Aorta (tissue), 5 donors: ENCODE data around the gene SLC24A3. TPM values are rescaled to one million over a fixed set of nuclear protein-coding genes. Genes with fewer than 3 reads are reported as not detected.

ENCODE experiments used
- ATAC-seq: fragments of 200-7000 bp; cut with Tn5 transposase; one replicate; pipeline ENCODE4 v1.9.1; 2022; ENCODE audit warnings: moderate library complexity; ENCODE audit not compliant: low FRiP score
- DNase-seq, 2 donors: peaks; one replicate each; pipeline ENCODE4 v3.0.0-alpha.2; 2020
- H3K27ac ChIP-seq, 2 donors: one replicate each; pipeline ENCODE4 v1.5.1; 2013; ENCODE audit warnings: low read length in 2 of 2, mild to moderate bottlenecking in 2 of 2, moderate library complexity in 2 of 2, control low read depth in 1 of 2, inconsistent platforms in 1 of 2, low read depth in 1 of 2
- H3K27me3 ChIP-seq, 2 donors: one replicate each; pipeline ENCODE4 v1.6.1; 2013; ENCODE audit warnings: control low read depth in 1 of 2, low read length in 1 of 2, mild to moderate bottlenecking in 1 of 2, moderate library complexity in 1 of 2; ENCODE audit not compliant: insufficient read depth in 2 of 2, control insufficient read depth in 1 of 2
- H3K36me3 ChIP-seq, 2 donors: one replicate each; pipeline ENCODE4 v1.6.1; 2013; ENCODE audit warnings: control low read depth in 1 of 2, low read length in 1 of 2, mild to moderate bottlenecking in 1 of 2; ENCODE audit not compliant: insufficient read depth in 2 of 2, control insufficient read depth in 1 of 2
- H3K4me1 ChIP-seq, 2 donors: one replicate each; pipeline ENCODE4 v1.6.1; 2013; ENCODE audit warnings: low read length in 2 of 2, control low read depth in 1 of 2, mild to moderate bottlenecking in 1 of 2, moderate library complexity in 1 of 2; ENCODE audit not compliant: insufficient read depth in 2 of 2, control insufficient read depth in 1 of 2
- H3K4me3 ChIP-seq, 2 donors: one replicate each; pipeline ENCODE4 v1.5.1; 2013; ENCODE audit warnings: low read length in 2 of 2, control low read depth in 1 of 2, mild to moderate bottlenecking in 1 of 2
- H3K9me3 ChIP-seq: one replicate; pipeline ENCODE4 v1.6.1; 2013; ENCODE audit warnings: mild to moderate bottlenecking, low read length; ENCODE audit not compliant: control insufficient read depth
- WGBS, 2 donors: extraction: QIAGEN DNeasy Blood & Tissue Kit; methylation state at CpG; one replicate each; pipeline ENCODE4 v1.1.7; 2013; 5-methylcytosine and 5-hydroxymethylcytosine counted together
- intact Hi-C, 2 donors: fragments of 100-400 bp; cut with DNase I; formaldehyde crosslinking; loops; one replicate each; pipeline versions ENCODE4 v1.14.2 to v1.15.0; 2022
- polyA plus RNA-seq, 2 donors: library from polyadenylated mRNA; stranded (reverse); fragments of 200-250 nt; gene quantifications; one replicate each; pipeline ENCODE4 v1.2.3, GENCODE V29; 2013
- total RNA-seq, 2 donors: library from RNA; stranded (reverse); fragmentation: NEBNext Ultra II Directional; extraction: Animal tissue kit (Norgen Biotek cat#: 25700); gene quantifications; one replicate each; pipeline ENCODE4 v1.2.1, GENCODE V29; 2021
- donor health status: healthy with polysubstance abuse.
- donor health status: Bipolar disorder and iron deficiency.
- donor health status: DM: no; HTN: no; CAD: no.
- donor health status: DM: no; HTN: no; CAD: no.
- donor health status: DM: yes; HTN: yes; CAD: no.

SLC24A3 gene
- total and polyA plus RNA-seq, 4 donors: 8.8 to 24.9 (median 19.1) TPM

DNA sequence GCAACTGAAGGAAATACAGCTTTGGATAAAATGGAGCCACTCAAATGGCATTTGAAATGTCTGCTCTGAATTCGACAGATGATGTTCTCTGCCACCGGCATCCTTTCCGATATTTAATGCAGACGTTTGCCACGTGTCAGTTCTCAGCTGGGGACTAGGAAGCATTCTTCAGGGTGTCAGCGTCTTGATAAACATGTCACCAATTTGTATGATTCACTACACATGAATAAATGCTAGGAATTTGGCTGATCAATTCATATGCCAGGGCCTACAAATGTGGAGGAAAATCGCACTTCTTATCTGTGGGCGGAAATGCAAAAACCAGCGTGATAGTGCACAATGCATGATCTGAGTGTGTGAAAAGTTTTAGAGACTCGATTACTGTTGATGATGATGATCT, 169.5 kb downstream of the SLC24A3 start:
- no peaks in the 10 kb centered on the region for H3K27me3 ChIP-seq
- DNase-seq (no peak), ATAC-seq (no peak)
- intact Hi-C loops: no loop called here
- H3K36me3 ChIP-seq: no peaks in the 10 kb centered on the region
- H3K27ac ChIP-seq: no peak overlapping the region
- WGBS, 2 donors: 90 to 91% methylated on average over 10 of the region's 10 CpGs
- H3K9me3 ChIP-seq: no peaks in the 10 kb centered on the region
- H3K4me3 ChIP-seq: no peak overlapping the region
- H3K4me1 ChIP-seq: peaks cover 0 to 5% of the 10 kb centered on the region in 2 donors

GRCh38 chr20:19382386-19383340, 170.2 kb downstream of the SLC24A3 start:
- H3K9me3 ChIP-seq: no peaks in the 10 kb centered on the region
- intact Hi-C loops: no loop called here
- 78 to 84% methylated on average over 9 of the region's 9 CpGs for WGBS, 2 donors
- no peaks in the 10 kb centered on the region for H3K27me3 ChIP-seq
- ATAC-seq: no peak
- H3K4me3 ChIP-seq: no peak overlapping the region
- no peak for DNase-seq
- H3K27ac ChIP-seq: no peak overlapping the region
- H3K36me3 ChIP-seq: no peaks in the 10 kb centered on the region
- H3K4me1 ChIP-seq: peaks cover 0 to 4% of the 10 kb centered on the region in 2 donors

DNA sequence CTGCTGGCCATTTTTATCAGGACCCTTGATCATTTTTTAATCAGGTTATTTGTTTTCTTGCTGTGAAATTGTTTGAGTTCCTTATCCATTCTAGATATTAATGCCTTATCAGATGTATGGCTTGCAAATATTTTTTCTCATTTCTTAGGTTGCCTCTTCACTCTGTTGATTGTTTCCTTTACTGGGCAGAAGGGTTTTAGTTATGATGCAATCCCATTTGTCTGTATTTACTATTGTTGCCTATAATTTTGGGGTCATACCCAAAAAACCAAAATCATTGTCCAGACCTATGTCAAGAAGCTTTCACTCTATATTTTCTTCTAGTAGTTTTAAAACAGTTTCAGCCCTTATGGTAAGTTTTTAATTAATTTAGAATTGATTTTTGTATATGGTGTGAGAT, 172.5 kb downstream of the SLC24A3 start:
- ATAC-seq (no peak), DNase-seq (no peak)
- H3K4me3 ChIP-seq: no peak overlapping the region
- H3K27me3 ChIP-seq: no peaks in the 10 kb centered on the region
- H3K27ac ChIP-seq: no peak overlapping the region
- no peaks in the 10 kb centered on the region for H3K36me3 ChIP-seq
- intact Hi-C loops: no loop called here
- H3K4me1 ChIP-seq: no peaks in the 10 kb centered on the region
- H3K9me3 ChIP-seq: no peaks in the 10 kb centered on the region

DNA sequence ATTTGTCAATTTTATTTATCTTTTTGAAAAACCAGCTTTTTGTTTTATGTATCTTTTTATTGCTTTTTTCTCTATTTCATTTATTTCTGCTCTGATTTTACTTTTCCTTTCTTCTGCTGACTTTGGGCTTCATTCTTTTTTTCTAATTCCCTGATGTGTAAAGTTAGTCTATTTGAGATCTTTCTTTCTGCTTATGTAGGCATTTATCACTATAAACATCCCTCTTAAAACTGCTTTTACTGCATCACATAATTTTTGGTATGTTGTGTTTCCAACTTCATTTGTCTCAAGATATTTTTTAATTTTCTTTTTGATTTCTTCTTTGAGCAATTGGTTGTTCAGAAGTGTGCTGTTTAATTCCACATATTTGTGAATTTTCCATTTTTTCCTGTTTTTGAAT, 174.8 kb downstream of the SLC24A3 start:
- no peak for DNase-seq
- Histone ChIP-seq H3K4me3 (no peak overlapping the region), H3K4me1 (peaks cover 2 to 3% of the 10 kb centered on the region in 2 donors), H3K27me3 (no peaks in the 10 kb centered on the region), H3K27ac (no peak overlapping the region), H3K9me3 (no peaks in the 10 kb centered on the region), H3K36me3 (no peaks in the 10 kb centered on the region)
- intact Hi-C loops: no loop called here
- ATAC-seq: no peak

DNA sequence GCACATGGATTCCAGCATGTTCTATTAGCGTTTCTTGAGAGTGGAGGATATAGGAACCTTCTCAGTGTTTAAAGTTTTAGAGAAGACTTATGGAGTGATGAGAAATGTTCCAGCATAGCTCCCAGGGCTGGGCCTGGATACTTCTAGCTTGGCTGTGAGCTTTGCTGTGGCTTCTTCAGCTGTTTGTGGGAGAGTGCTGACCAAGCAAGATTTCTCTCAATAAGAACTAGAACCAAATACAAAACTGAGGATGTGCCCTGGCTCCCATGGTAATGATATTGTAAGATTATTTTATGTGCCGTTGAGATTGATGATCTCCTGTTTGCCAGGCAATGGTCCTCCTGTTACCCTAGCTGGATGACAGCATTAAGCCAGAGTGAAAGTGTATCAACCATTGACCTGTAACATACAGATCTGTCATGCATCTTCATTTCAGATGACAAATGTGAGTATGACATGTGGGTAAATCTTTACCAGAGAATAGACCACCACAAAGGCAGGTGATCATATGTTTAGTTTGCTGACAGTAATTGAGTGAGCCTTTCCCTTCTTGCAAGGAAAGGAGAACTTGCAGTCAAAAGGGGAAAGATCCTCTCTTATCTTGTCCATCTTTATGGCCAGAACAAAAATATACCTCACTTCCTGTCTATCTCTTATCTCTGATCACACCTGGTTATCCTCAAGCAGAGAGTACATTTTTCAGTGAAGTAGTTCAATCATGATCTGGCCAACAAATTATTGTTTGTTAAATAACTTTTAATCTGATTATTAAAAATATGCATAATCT, 180.1 kb downstream of the SLC24A3 start:
- Histone ChIP-seq H3K4me3 (no peak overlapping the region), H3K27me3 (no peaks in the 10 kb centered on the region), H3K36me3 (no peaks in the 10 kb centered on the region), H3K9me3 (no peaks in the 10 kb centered on the region), H3K27ac (no peak overlapping the region), H3K4me1 (peaks cover 3% of the 10 kb centered on the region in 2 donors)
- intact Hi-C loops: no loop called here
- 94% methylated on average over 2 of the region's 2 CpGs for WGBS, 2 donors
- ATAC-seq (no peak), DNase-seq (no peak)

GRCh38 chr20:19396460-19397081, 184.1 kb downstream of the SLC24A3 start:
- intact Hi-C loops: no loop called here
- no peak for ATAC-seq
- 38 to 44% methylated on average over 3 of the region's 3 CpGs for WGBS, 2 donors
- Histone ChIP-seq H3K4me1 (peaks cover under 1 to 3% of the 10 kb centered on the region in 2 donors), H3K4me3 (no peak overlapping the region), H3K27ac (no peak overlapping the region), H3K36me3 (no peaks in the 10 kb centered on the region), H3K9me3 (no peaks in the 10 kb centered on the region), H3K27me3 (no peaks in the 10 kb centered on the region)
- no peak for DNase-seq

GRCh38 chr20:19397226-19397625, 184.8 kb downstream of the SLC24A3 start:
- Histone ChIP-seq H3K36me3 (no peaks in the 10 kb centered on the region), H3K27me3 (no peaks in the 10 kb centered on the region), H3K27ac (no peak overlapping the region), H3K4me1 (peaks cover 0 to 1% of the 10 kb centered on the region in 2 donors), H3K4me3 (no peak overlapping the region), H3K9me3 (no peaks in the 10 kb centered on the region)
- no peak for ATAC-seq
- intact Hi-C loops: no loop called here
- 0 to 15% methylated on average over 3 of the region's 3 CpGs for WGBS, 2 donors
- DNase-seq: no peak

GRCh38 chr20:19397666-19398065, 185.2 kb downstream of the SLC24A3 start:
- no peak for ATAC-seq
- H3K4me3 ChIP-seq: no peak overlapping the region
- no peak overlapping the region for H3K27ac ChIP-seq
- H3K9me3 ChIP-seq: no peaks in the 10 kb centered on the region
- H3K36me3 ChIP-seq: no peaks in the 10 kb centered on the region
- WGBS, 2 donors: 9 to 26% methylated on average over 1 of the region's 1 CpG
- no peaks in the 10 kb centered on the region for H3K27me3 ChIP-seq
- no peak for DNase-seq
- intact Hi-C loops: no loop called here
- no peaks in the 10 kb centered on the region for H3K4me1 ChIP-seq
